K562 (cell line): ENCODE data around the gene HMOX2. TPM values are rescaled to one million over a fixed set of nuclear protein-coding genes. Genes with fewer than 3 reads are reported as not detected.
A peak's percentile ranks its signal among the peaks of the same experiment; 100 is the strongest.

Source experiments
- BHLHE40 ChIP-seq: IDR thresholded peaks from 2 replicates; pipeline ENCODE4 v1.6.1; 2011; ENCODE audit warnings: low read length, improper control_type of control experiment
- CHCHD3 ChIP-seq: fragments of 250-450 bp; sonication (Bioruptor Pico); IDR thresholded peaks from 2 replicates; pipeline ENCODE4 v2.1.2; 2022; ENCODE audit warnings: mild to moderate bottlenecking
- CHD2 ChIP-seq: IDR thresholded peaks from 2 replicates; pipeline ENCODE4 v1.6.1; 2011; ENCODE audit warnings: low read depth, low read length
- EHMT2 ChIP-seq: fragments of 450-650 bp; IDR thresholded peaks from 2 replicates; pipeline ENCODE4 v1.6.1; 2018; ENCODE audit warnings: antibody characterized with exemption
- GATA2 ChIP-seq: sonication (generic); formaldehyde crosslinking; IDR thresholded peaks from 2 replicates; pipeline ENCODE4 v1.4.0; 2020; ENCODE audit warnings: mild to moderate bottlenecking, missing genetic modification reagents
- JUN ChIP-seq, 2 experiments: sonication (generic) in 1 of 2; formaldehyde crosslinking in 1 of 2; IDR thresholded peaks; 2 replicates each; pipeline versions ENCODE4 v1.6.1 to v1.8.0; 2012 to 2022; ENCODE audit warnings: borderline replicate concordance in 2 of 2, mild to moderate bottlenecking in 2 of 2, improper control_type of control experiment in 1 of 2, low read depth in 1 of 2, low read length in 1 of 2, missing genetic modification reagents in 1 of 2
- MAFG ChIP-seq: fragments of 450-650 bp; conservative IDR thresholded peaks from 2 replicates; pipeline ENCODE4 v1.6.1; 2016; ENCODE audit warnings: missing genetic modification characterization, missing compliant biosample characterization
- MCM5 ChIP-seq: fragments of 450-650 bp; IDR thresholded peaks from 2 replicates; pipeline ENCODE4 v1.6.1; 2016; ENCODE audit warnings: low read depth
- NCOA6 ChIP-seq: fragments of 450-650 bp; IDR thresholded peaks from 2 replicates; pipeline ENCODE4 v1.6.1; 2017; ENCODE audit warnings: mild to moderate bottlenecking
- NFIX ChIP-seq: fragments of 250-450 bp; sonication (Bioruptor Pico); IDR thresholded peaks from 2 replicates; pipeline ENCODE4 v1.4.0; 2020; ENCODE audit warnings: low read depth, mild to moderate bottlenecking, moderate library complexity
- POU5F1 ChIP-seq: fragments of 150-350 bp; IDR thresholded peaks from 2 replicates; pipeline ENCODE4 v1.6.1; 2014; ENCODE audit warnings: borderline replicate concordance, low read length, low read depth, mild to moderate bottlenecking; ENCODE audit not compliant: partially characterized antibody
- RFX7 ChIP-seq: fragments of 250-450 bp; sonication (Bioruptor Pico); IDR thresholded peaks from 2 replicates; pipeline ENCODE4 v1.5.1; 2021; ENCODE audit warnings: mild to moderate bottlenecking
- SIN3A ChIP-seq, 2 experiments: fragments of 150-350 bp in 1 of 2; IDR thresholded peaks; 2 replicates each; pipeline ENCODE4 v1.6.1; 2011 to 2016; ENCODE audit warnings: borderline replicate concordance in 2 of 2, low read depth in 2 of 2, low read length in 2 of 2, mild to moderate bottlenecking in 2 of 2, moderate library complexity in 2 of 2; ENCODE audit not compliant: control insufficient read depth in 1 of 2
- ZBTB17 ChIP-seq: fragments of 450-650 bp; formaldehyde crosslinking; IDR thresholded peaks from 2 replicates; pipeline ENCODE4 v1.4.0; 2020; ENCODE audit warnings: mild to moderate bottlenecking
- polyA plus RNA-seq, 8 experiments: library from polyadenylated mRNA; depleted of rRNA in 4 of 8; stranded (reverse) in 5 of 8; unstranded in 3 of 8; fragments of >200 nt; fragmentation: Nextera tagmentation in 2 of 8; fragmentation: Illumina TruSeq in 1 of 8; extraction: Ambion mirVana in 2 of 8; extraction: Trizol in 1 of 8; gene quantifications; 2 replicates each; pipeline versions ENCODE4 v1.2.1 to v1.2.3, GENCODE V29; 2011 to 2014; ENCODE audit warnings: inconsistent platforms in 1 of 8, missing spikeins in 1 of 8
- total RNA-seq, 7 experiments: library from RNA; depleted of rRNA in 6 of 7; stranded (reverse); fragments of >200 nt in 6 of 7; fragmentation: Illumina TruSeq in 2 of 7; extraction: Trizol in 2 of 7; gene quantifications; 2 replicates each; pipeline versions ENCODE4 v1.2.1 to v1.2.3, GENCODE V29; 2011 to 2021; ENCODE audit warnings: low replicate concordance in 1 of 7
- TF ChIP-seq, protein P1 (sequence below): sonication (generic); formaldehyde crosslinking; IDR thresholded peaks from 2 replicates; pipeline ENCODE4 v1.8.0; 2022; ENCODE audit warnings: missing genetic modification reagents, mild to moderate bottlenecking, borderline replicate concordance
- TF ChIP-seq, protein P2 (sequence below): fragments of 450-650 bp; formaldehyde crosslinking; IDR thresholded peaks from 2 replicates; pipeline ENCODE4 v1.4.0; 2020; ENCODE audit warnings: mild to moderate bottlenecking, moderate library complexity
- TF ChIP-seq, protein P3 (sequence below): sonication (generic); formaldehyde crosslinking; IDR thresholded peaks from 2 replicates; pipeline ENCODE4 v1.8.1; 2023; ENCODE audit warnings: mild to moderate bottlenecking, missing genetic modification reagents
- TF ChIP-seq, protein P4 (sequence below): sonication (generic); formaldehyde crosslinking; IDR thresholded peaks from 2 replicates; pipeline ENCODE4 v1.4.0; 2020; ENCODE audit warnings: mild to moderate bottlenecking, missing genetic modification reagents

Gene HMOX2
- total and polyA plus RNA-seq, 9 of the 15 experiments (the other 6 are each of a cell fraction or from before 2014, with no cell fraction given), result 26.8 to 87.4 (median 57.4) TPM

DNA sequence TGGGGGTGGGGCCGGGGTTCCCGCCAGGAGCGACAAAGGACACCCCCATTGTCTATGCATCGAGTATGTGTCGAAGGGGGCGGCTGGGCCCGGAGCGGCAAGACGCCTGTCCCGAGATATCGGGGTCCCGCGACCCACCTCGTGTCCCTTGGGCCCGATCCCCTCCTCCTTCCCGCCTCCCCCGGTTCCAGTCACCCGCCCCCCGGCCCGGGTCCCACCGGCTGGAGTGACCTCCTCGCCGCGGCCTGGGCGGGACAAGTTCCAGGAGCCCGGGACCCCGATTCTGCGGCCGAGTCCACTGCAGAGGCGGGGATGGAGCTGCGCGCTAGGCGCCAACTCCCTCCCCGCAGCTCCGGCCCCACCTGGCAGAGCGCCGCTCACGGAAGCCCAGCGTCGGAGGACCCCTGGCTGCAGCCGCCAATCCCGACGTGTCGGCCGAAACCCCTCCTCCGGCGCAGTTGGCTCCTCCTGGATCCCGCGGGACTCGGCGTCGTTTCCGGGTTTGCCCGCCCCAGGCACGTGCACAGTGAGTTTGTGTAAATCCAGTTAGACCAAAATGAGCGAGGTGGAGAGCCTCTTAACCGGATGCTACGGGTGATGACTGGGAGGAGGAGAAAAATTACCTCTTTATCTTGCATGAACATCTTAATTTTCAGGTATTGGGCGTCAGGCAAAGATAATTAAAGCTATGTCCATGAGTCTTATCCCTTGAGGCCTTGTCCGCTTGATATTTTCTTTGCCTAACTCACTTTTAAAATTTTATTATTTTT is 1.8 kb upstream of the HMOX2 start, which contains the start of gene NMRAL1 (continued):
- TF ChIP-seq MAFG (tag) (peak; percentile 54), GATA2 (CRISPR knock-in tag) (no peak), CHCHD3 (CRISPR knock-in tag) (no peak), EHMT2 (no peak), NFIX (CRISPR knock-in tag) (no peak), BHLHE40 (peak; percentile 100), JUN (IDR thresholded peaks at IDR 0.05; ENCODE audit: borderline replicate concordance, low read depth, low read length) (no peak), JUN (CRISPR knock-in tag; IDR thresholded peaks at IDR 0.05; ENCODE audit: borderline replicate concordance) (no peak), SIN3A (IDR thresholded peaks at IDR 0.05; ENCODE audit: borderline replicate concordance in 2 of 2, control insufficient read depth in 1 of 2, low read depth in 2 of 2, low read length in 2 of 2) (peak; percentile 47 to 71; a peak in 2 of 4 replicates), CHD2 (peak; percentile 98), POU5F1 (no peak), ZBTB17 (CRISPR knock-in tag) (no peak), MCM5 (no peak), RFX7 (CRISPR knock-in tag) (no peak), NCOA6 (no peak)
- TF ChIP-seq, protein P1, sequence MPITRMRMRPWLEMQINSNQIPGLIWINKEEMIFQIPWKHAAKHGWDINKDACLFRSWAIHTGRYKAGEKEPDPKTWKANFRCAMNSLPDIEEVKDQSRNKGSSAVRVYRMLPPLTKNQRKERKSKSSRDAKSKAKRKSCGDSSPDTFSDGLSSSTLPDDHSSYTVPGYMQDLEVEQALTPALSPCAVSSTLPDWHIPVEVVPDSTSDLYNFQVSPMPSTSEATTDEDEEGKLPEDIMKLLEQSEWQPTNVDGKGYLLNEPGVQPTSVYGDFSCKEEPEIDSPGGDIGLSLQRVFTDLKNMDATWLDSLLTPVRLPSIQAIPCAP, result no peak
- TF ChIP-seq, protein P2, sequence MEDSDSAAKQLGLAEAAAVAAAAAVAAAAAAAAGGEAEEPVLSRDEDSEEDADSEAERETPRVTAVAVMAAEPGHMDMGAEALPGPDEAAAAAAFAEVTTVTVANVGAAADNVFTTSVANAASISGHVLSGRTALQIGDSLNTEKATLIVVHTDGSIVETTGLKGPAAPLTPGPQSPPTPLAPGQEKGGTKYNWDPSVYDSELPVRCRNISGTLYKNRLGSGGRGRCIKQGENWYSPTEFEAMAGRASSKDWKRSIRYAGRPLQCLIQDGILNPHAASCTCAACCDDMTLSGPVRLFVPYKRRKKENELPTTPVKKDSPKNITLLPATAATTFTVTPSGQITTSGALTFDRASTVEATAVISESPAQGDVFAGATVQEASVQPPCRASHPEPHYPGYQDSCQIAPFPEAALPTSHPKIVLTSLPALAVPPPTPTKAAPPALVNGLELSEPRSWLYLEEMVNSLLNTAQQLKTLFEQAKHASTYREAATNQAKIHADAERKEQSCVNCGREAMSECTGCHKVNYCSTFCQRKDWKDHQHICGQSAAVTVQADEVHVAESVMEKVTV (CRISPR knock-in tag), result no peak
- TF ChIP-seq, protein P3, sequence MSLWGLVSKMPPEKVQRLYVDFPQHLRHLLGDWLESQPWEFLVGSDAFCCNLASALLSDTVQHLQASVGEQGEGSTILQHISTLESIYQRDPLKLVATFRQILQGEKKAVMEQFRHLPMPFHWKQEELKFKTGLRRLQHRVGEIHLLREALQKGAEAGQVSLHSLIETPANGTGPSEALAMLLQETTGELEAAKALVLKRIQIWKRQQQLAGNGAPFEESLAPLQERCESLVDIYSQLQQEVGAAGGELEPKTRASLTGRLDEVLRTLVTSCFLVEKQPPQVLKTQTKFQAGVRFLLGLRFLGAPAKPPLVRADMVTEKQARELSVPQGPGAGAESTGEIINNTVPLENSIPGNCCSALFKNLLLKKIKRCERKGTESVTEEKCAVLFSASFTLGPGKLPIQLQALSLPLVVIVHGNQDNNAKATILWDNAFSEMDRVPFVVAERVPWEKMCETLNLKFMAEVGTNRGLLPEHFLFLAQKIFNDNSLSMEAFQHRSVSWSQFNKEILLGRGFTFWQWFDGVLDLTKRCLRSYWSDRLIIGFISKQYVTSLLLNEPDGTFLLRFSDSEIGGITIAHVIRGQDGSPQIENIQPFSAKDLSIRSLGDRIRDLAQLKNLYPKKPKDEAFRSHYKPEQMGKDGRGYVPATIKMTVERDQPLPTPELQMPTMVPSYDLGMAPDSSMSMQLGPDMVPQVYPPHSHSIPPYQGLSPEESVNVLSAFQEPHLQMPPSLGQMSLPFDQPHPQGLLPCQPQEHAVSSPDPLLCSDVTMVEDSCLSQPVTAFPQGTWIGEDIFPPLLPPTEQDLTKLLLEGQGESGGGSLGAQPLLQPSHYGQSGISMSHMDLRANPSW (CRISPR knock-in tag), result no peak
- TF ChIP-seq, protein P4, sequence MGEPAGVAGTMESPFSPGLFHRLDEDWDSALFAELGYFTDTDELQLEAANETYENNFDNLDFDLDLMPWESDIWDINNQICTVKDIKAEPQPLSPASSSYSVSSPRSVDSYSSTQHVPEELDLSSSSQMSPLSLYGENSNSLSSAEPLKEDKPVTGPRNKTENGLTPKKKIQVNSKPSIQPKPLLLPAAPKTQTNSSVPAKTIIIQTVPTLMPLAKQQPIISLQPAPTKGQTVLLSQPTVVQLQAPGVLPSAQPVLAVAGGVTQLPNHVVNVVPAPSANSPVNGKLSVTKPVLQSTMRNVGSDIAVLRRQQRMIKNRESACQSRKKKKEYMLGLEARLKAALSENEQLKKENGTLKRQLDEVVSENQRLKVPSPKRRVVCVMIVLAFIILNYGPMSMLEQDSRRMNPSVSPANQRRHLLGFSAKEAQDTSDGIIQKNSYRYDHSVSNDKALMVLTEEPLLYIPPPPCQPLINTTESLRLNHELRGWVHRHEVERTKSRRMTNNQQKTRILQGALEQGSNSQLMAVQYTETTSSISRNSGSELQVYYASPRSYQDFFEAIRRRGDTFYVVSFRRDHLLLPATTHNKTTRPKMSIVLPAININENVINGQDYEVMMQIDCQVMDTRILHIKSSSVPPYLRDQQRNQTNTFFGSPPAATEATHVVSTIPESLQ (CRISPR knock-in tag), result no peak
